ENCODE data around the gene TRIM41.

The TRIM41 gene

GRCh38 chr5:181233801-181234454, 10.8 kb downstream of the TRIM41 start:
- no peak for DNase-seq

GRCh38 chr5:181234455-181235306, 11.6 kb downstream of the TRIM41 start:
- DNase-seq, result no peak

- DNase-seq, result no peak
Measured at GRCh38 chr5:181235323-181235688, 12.2 kb downstream of the TRIM41 start.

GRCh38 chr5:181235689-181236366, 12.7 kb downstream of the TRIM41 start:
- no peak for DNase-seq

GRCh38 chr5:181236471-181236870, 13.4 kb downstream of the TRIM41 start:
- no peak for DNase-seq

- DNase-seq, result no peak
Measured at GRCh38 chr5:181236954-181237641, 14.0 kb downstream of the TRIM41 start.

- no peak for DNase-seq
Measured at GRCh38 chr5:181237729-181238385, 14.8 kb downstream of the TRIM41 start.

- no peak for DNase-seq
Measured at GRCh38 chr5:181239062-181239663, 16.1 kb downstream of the TRIM41 start.

- peak; percentile 86 to 93 for DNase-seq
Measured at GRCh38 chr5:181241393-181241975, 18.4 kb downstream of the TRIM41 start.

- DNase-seq, result no peak
Measured at GRCh38 chr5:181242031-181242451, 19.0 kb downstream of the TRIM41 start.

GRCh38 chr5:181243018-181243563, 20.0 kb downstream of the TRIM41 start:
- DNase-seq, result peak; percentile 31 to 54

GRCh38 chr5:181243564-181244343, 20.7 kb downstream of the TRIM41 start, which contains the start of gene RACK1:
RACK1 (minus strand) TSS chr5:181243906; CDS start chr5:181243800, 106 bp downstream.
- DNase-seq, result peak; percentile 85 to 87

- no peak for DNase-seq
Measured at GRCh38 chr5:181245427-181246275, 22.6 kb downstream of the TRIM41 start.

- peak; percentile 95 to 96 for DNase-seq
Measured at GRCh38 chr5:181246276-181247049, 23.4 kb downstream of the TRIM41 start.

- no peak for DNase-seq
Measured at GRCh38 chr5:181248277-181248676, 25.2 kb downstream of the TRIM41 start.

- DNase-seq, result no peak
Measured at GRCh38 chr5:181255276-181255675, 32.2 kb downstream of the TRIM41 start.

GRCh38 chr5:181255836-181256578, 32.9 kb downstream of the TRIM41 start:
- no peak for DNase-seq

GRCh38 chr5:181258576-181258975, 35.5 kb downstream of the TRIM41 start:
- DNase-seq, result no peak

All from inflammatory macrophage (primary cell).